SK-N-SH treated with all-trans-retinoic acid at 6 μM for 48 hours (cell line): ENCODE measurements around the gene SOX21.

Experiments used
- CSDC2 ChIP-seq: fragments of 250-450 bp; sonication (Bioruptor Pico); IDR thresholded peaks from 2 replicates; pipeline ENCODE4 v1.5.0; 2020; ENCODE audit warnings: mild to moderate bottlenecking, moderate library complexity
- TF ChIP-seq, protein P1 (sequence below): fragments of 250-450 bp; sonication (Bioruptor Pico); IDR thresholded peaks from 2 replicates; pipeline ENCODE4 v1.8.0; 2020; ENCODE audit warnings: mild to moderate bottlenecking, moderate library complexity, borderline replicate concordance

DNA sequence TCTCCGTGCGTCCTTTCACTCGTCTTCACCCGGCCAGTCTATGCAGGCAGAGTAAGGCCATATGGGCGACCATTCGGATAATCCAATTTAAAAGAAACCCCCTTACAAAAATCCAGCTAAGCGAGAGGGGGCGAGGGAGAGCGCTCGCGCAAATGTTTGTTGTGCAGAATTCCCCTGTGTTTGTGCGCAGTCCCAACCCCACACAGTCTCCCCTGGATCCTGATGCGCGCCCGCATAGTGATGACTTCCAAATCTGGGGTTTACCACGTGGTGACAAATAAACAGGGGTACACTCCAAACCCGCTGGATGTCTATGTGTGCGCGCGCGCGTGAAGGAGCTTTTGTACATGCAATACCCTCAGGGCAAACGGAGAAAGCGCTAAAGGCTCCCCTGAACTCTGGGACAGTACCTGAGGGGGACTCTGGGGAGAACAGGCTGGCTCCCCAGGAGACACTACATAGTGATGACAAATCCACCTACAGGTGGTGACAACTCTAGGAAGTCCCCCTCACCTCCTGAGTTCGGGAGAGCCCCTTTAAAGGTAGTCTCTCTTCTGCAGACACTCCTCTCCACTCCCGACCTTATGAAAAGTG lies 8.5 kb downstream of the SOX21 start:
- no peak for TF ChIP-seq CSDC2
- TF ChIP-seq, protein P1, sequence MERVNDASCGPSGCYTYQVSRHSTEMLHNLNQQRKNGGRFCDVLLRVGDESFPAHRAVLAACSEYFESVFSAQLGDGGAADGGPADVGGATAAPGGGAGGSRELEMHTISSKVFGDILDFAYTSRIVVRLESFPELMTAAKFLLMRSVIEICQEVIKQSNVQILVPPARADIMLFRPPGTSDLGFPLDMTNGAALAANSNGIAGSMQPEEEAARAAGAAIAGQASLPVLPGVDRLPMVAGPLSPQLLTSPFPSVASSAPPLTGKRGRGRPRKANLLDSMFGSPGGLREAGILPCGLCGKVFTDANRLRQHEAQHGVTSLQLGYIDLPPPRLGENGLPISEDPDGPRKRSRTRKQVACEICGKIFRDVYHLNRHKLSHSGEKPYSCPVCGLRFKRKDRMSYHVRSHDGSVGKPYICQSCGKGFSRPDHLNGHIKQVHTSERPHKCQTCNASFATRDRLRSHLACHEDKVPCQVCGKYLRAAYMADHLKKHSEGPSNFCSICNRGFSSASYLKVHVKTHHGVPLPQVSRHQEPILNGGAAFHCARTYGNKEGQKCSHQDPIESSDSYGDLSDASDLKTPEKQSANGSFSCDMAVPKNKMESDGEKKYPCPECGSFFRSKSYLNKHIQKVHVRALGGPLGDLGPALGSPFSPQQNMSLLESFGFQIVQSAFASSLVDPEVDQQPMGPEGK (CRISPR knock-in tag), result no peak
